GM18870 (cell line): ENCODE data around the gene MT1E.

Source experiments
- ATAC-seq: cut with Tn5 transposase; IDR thresholded peaks from one replicate; pipeline ENCODE4 v1.9.1; 2021; ENCODE audit warnings: moderate library complexity; ENCODE audit not compliant: unreplicated experiment

MT1E gene

DNA sequence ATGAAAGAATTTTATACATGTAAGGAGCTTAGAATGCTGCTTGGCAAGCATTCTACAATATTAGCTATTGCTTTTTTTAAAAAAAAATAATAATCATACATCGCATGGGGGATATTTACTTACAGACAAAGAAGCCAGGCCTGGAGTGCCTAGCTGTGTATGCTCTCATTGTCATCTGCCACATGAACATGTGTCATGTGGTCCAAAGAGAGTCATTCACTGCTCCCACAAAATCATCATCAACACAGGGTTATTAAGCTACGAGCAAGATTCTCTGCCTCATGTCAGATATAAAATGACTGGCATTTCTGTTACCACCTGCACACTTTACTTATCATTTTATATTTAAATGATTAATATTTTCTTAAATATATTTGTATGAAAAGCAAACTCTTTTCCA is 1.9 kb upstream of the MT1E start:
- ATAC-seq: no peak

DNA sequence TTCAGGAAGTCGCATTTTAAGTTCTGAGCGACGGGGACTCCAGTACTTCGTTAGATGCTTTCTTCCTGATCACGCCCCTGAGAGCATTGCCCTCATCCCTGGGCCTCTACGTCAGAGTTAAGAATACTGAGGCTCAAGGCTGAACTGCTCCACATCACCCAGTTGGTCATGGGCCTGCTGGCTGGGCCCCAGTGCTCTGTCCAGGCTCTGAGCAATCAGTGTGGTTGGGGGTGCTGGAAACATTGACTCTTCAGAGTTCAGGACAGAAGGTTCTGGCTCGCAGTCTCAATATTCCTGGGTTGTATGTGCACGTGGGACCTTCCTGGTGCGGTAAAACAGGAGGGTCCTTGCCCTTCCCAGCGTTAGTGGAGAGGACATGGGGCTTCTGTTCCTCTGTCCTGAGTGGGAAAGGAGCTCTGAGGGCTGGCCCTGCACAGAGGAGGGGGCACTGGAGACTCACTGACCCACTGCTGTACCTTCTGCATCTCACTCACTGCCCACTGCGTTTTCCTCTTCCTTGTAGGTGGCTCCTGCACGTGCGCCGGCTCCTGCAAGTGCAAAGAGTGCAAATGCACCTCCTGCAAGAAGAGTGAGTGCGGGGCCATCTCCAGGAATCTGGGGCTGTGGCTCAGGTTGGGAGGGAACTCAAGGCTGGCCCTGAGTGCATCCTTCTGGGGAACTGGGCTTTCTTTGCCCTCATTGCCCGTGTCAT is 518 bp downstream of the MT1E start:
- ATAC-seq: no peak

- no peak for ATAC-seq
Measured at GRCh38 chr16:56626685-56627084, 1.1 kb downstream of the MT1E start.

- no peak for ATAC-seq
Measured at GRCh38 chr16:56628486-56629350, 3.1 kb downstream of the MT1E start.

DNA sequence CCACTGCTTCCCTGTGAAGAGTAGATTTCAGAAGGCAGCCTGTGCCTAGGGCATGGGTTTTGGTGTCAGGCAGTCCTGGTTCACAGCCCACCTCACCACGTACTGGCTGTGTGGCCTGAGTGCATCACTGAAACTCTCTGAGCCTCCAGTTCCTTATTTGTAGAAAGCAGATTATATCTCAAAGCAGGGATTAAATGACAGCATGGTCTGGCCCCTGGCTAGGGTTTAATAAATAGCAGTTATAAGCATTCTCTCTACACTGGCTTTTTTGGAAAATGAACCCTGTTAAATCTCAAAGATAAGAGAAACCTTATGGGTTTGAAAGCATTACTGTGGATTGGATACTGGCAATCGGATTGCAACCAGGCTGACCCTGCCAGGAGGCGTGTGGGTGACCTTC is 4.0 kb downstream of the MT1E start:
- no peak for ATAC-seq

DNA sequence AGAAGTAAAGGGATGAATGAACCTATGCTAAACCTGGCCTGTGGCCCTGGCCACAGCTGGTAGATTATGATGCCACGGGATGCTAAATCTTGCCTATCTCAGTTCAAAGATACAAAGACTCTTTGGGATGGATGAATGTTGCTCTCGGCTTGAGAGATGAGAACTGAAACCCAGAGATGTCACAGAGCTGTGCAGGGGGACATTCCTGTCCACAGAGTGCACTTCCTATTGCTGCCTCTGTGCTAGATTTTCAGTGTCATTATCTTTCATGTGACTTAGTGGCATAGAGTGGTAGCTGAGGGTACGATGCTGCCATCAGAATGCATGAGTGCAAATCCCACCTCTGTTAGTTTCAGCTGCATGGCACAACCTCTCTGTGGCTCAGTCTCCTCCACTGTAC is 4.6 kb downstream of the MT1E start:
- ATAC-seq: peak; percentile 82

DNA sequence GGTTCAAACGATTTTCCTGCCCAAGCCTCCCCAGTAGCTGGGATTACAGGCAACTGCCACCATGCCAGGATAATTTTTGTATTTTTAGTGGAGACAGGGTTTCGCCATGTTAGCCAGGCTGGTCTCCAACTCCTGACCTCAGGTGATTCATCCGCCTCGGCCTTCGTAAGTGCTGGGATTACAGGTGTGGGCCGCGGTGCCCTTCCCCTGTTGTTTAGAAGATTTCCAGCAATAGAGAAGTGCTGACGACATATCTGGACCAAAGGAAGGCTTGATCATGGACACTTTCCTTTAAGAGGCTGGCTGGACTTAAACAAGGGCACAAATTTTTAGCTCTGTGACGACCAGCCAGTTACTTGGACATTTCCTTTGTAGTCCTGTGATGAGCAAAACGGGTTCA is 5.6 kb downstream of the MT1E start:
- no peak for ATAC-seq

DNA sequence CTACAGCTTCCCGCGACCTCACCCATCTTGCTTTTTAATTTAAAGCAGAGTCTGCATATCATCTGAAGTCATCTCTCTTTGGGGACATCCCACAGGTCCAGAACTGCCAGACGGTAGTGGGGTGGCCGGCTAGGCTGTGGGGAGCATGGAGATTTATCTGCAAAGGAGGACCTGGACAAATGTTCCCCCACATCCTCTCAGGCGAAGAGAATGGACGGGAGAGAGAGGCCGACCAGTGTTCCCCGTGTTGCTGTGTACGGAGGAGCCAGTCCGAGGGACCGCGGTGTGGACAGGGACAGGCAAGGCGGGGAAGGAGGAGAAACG is 6.2 kb downstream of the MT1E start:
- no peak for ATAC-seq

- ATAC-seq: no peak
Measured at GRCh38 chr16:56632156-56632847, 6.7 kb downstream of the MT1E start, which contains the start of gene MT1M. Gene MT1M (plus strand): TSS chr16:56632659. CDS start chr16:56632732, 73 bp downstream.

- no peak for ATAC-seq
Measured at GRCh38 chr16:56632848-56633365, 7.3 kb downstream of the MT1E start.

GRCh38 chr16:56633535-56633934 is 8.0 kb downstream of the MT1E start:
- no peak for ATAC-seq

DNA sequence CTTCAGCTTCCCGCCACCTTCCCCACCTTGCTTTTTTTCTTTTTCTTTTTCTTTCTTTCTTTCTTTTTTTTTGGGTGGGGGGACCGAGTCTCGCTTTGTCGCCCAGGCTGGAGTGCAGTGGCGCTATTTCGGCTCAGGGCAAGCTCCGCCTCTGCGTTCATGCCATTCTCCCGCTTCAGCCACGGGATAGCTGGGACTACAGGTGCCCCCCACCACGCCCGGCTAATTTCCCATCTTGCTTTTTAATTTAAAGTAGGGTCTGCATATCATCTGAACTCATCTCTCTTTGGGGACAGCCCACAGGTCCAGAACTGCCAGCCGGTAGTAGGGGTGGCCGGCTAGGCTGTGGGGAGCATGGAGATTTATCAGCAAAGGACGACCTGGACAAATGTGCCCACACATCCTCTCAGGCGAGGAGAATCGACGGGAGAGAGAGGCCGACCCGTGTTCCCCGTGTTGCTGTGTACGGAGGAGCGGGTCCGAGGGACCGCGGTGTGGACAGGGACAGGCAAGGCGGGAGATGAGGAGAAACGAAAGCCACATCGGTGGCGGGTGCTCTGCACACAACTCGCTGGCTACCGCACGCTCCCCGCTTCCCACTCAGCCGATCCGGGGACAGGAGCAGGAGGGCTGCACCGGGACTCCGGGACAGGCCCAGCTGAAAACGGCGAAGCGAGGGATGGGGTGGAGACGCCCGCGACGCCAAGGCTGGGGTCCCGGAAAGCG is 9.3 kb downstream of the MT1E start:
- no peak for ATAC-seq

GRCh38 chr16:56635441-56635967 is 9.9 kb downstream of the MT1E start:
- ATAC-seq: no peak

DNA sequence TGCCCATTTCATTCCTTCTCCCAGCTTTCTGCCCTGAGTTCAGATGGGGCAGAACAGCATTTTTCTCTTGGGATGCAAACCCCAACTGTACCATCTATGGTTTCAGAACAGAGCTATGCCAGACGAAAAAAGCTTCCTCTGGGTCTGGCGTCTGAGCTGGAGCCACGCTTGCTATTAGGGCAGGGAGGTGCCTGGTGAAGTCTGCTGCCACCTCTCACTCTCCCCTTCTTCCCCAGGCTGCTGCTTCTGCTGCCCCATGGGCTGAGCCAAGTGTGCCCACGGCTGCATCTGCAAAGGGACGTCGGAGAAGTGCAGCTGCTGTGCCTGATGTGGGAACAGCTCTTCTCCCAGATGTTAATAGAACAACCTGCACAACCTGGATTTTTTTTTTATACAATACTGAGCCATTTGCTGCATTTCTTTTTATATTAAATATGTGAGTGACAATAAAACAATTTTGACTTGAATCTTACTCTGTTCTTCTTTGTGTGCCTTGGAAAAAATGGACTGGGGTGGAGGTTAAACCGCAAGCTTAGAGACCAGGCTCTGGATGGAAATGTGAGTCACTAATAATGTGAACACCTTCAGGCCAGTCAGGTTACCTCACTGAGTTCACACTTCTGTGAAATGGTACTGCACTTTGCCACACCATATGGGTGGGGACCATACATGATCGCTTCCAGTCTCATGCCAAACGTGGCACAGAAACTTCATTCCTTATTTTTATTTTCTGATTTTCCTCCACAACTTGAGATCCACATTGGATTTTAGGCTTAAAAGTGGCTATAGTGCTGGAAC is 11.2 kb downstream of the MT1E start:
- ATAC-seq: no peak

- no peak for ATAC-seq
Measured at GRCh38 chr16:56637814-56638750, 12.5 kb downstream of the MT1E start, which contains the start of gene MT1A. Gene MT1A (plus strand): TSS chr16:56638666. CDS start chr16:56638739, 73 bp downstream.

GRCh38 chr16:56639045-56639444 is 13.5 kb downstream of the MT1E start:
- no peak for ATAC-seq

- ATAC-seq: no peak
Measured at GRCh38 chr16:56640076-56640475, 14.5 kb downstream of the MT1E start.

GRCh38 chr16:56641166-56641565 is 15.6 kb downstream of the MT1E start:
- ATAC-seq: no peak
